SJCRH30 (cell line): ENCODE measurements around the gene MAP3K20. TPM values are rescaled to one million over a fixed set of nuclear protein-coding genes. Genes with fewer than 3 reads are reported as not detected.
"Not testable (repeated sequence)": the region's sequence is repeated elsewhere in the genome, so short reads cannot be mapped to it uniquely, and the experiment has no call there.

ENCODE experiments used
- DNase-seq, 2 experiments: peaks; one replicate each; pipeline ENCODE4 v3.0.0-alpha.2; 2015 to 2020
- H3K27ac ChIP-seq: fragments of 250-450 bp; sonication (Bioruptor Pico); 2 replicates; pipeline ENCODE4 v1.5.1; 2020; ENCODE audit warnings: mild to moderate bottlenecking, moderate library complexity
- H3K27me3 ChIP-seq: fragments of 250-450 bp; sonication (Bioruptor Pico); 2 replicates; pipeline ENCODE4 v1.5.1; 2020; ENCODE audit warnings: mild to moderate bottlenecking, moderate library complexity
- H3K36me3 ChIP-seq: fragments of 250-450 bp; sonication (Bioruptor Pico); 2 replicates; pipeline ENCODE4 v1.5.1; 2020; ENCODE audit warnings: mild to moderate bottlenecking, moderate library complexity
- H3K4me1 ChIP-seq: fragments of 250-450 bp; sonication (Bioruptor Pico); 2 replicates; pipeline ENCODE4 v1.5.1; 2020; ENCODE audit warnings: mild to moderate bottlenecking, moderate library complexity
- H3K4me3 ChIP-seq: fragments of 250-450 bp; sonication (Bioruptor Pico); 2 replicates; pipeline ENCODE4 v1.5.1; 2020; ENCODE audit warnings: mild to moderate bottlenecking, moderate library complexity
- H3K9me3 ChIP-seq: fragments of 250-450 bp; sonication (Bioruptor Pico); replicated peaks from 2 replicates; pipeline ENCODE4 v1.5.1; 2020; ENCODE audit warnings: mild to moderate bottlenecking, moderate library complexity
- total RNA-seq: library from RNA; depleted of rRNA; stranded (reverse); fragments of >200 nt; shearing (Covaris generic); gene quantifications from 2 replicates; pipeline ENCODE4 v1.2.3, GENCODE V29; 2014; rRNA removed

Gene MAP3K20
- total RNA-seq = 30.9 and 34.7 TPM in 2 replicates

GRCh38 chr2:173075781-173076580 is at the start of gene MAP3K20:
TSS of gene MAP3K20 (plus strand) at chr2:173075846. CDS start at chr2:173091032, 15,186 bp downstream.
- Histone ChIP-seq H3K9me3 (no peaks in the 10 kb centered on the region), H3K4me1 (peaks cover 16% of the 10 kb centered on the region), H3K36me3 (no peaks in the 10 kb centered on the region), H3K27me3 (no peaks in the 10 kb centered on the region), H3K4me3 (peak within 1 kb of the TSS; percentile 88), H3K27ac (peak within 1 kb of the TSS; percentile 76)
- peak; percentile 73 to 78 for DNase-seq

GRCh38 chr2:173026479-173026878 is 49.2 kb upstream of the MAP3K20 start:
- H3K4me3 ChIP-seq = no peak overlapping the region
- no peak overlapping the region for H3K27ac ChIP-seq
- H3K27me3 ChIP-seq = no peaks in the 10 kb centered on the region
- no peaks in the 10 kb centered on the region for H3K36me3 ChIP-seq
- DNase-seq = no peak
- H3K4me1 ChIP-seq = 0 out of 2 replicates have a peak, but pooled peaks cover 6% of the 10 kb centered on the region
- no peaks in the 10 kb centered on the region for H3K9me3 ChIP-seq

- no peaks in the 10 kb centered on the region for H3K27me3 ChIP-seq
- H3K4me3 ChIP-seq = no peak overlapping the region
- H3K4me1 ChIP-seq = 0 out of 2 replicates have a peak, but pooled peaks cover 6% of the 10 kb centered on the region
- no peaks in the 10 kb centered on the region for H3K9me3 ChIP-seq
- no peaks in the 10 kb centered on the region for H3K36me3 ChIP-seq
- H3K27ac ChIP-seq = no peak overlapping the region
- peak; percentile 71 to 89 for DNase-seq
Measured at GRCh38 chr2:173027181-173028128, 48.2 kb upstream of the MAP3K20 start.

- no peak for DNase-seq
- Histone ChIP-seq H3K9me3 (no peaks in the 10 kb centered on the region), H3K36me3 (no peaks in the 10 kb centered on the region), H3K4me3 (no peak overlapping the region), H3K4me1 (0 out of 2 replicates have a peak, but pooled peaks cover 6% of the 10 kb centered on the region), H3K27ac (no peak overlapping the region), H3K27me3 (no peaks in the 10 kb centered on the region)
Measured at GRCh38 chr2:173028141-173028540, 47.5 kb upstream of the MAP3K20 start.

GRCh38 chr2:173028671-173029070 is 47.0 kb upstream of the MAP3K20 start:
- Histone ChIP-seq H3K27ac (no peak overlapping the region), H3K9me3 (no peaks in the 10 kb centered on the region), H3K36me3 (no peaks in the 10 kb centered on the region), H3K4me1 (0 out of 2 replicates have a peak, but pooled peaks cover 6% of the 10 kb centered on the region), H3K4me3 (no peak overlapping the region), H3K27me3 (no peaks in the 10 kb centered on the region)
- DNase-seq = no peak

- Histone ChIP-seq H3K36me3 (no peaks in the 10 kb centered on the region), H3K27ac (no peak overlapping the region), H3K27me3 (no peaks in the 10 kb centered on the region), H3K4me1 (0 out of 2 replicates have a peak, but pooled peaks cover 6% of the 10 kb centered on the region), H3K9me3 (no peaks in the 10 kb centered on the region), H3K4me3 (no peak overlapping the region)
- no peak for DNase-seq
Measured at GRCh38 chr2:173030561-173031490, 44.8 kb upstream of the MAP3K20 start.

- DNase-seq = no peak
- Histone ChIP-seq H3K4me1 (0 out of 2 replicates have a peak, but pooled peaks cover 6% of the 10 kb centered on the region), H3K27ac (no peak overlapping the region), H3K27me3 (no peaks in the 10 kb centered on the region), H3K9me3 (no peaks in the 10 kb centered on the region), H3K4me3 (no peak overlapping the region), H3K36me3 (no peaks in the 10 kb centered on the region)
Measured at GRCh38 chr2:173032032-173032431, 43.6 kb upstream of the MAP3K20 start.

GRCh38 chr2:173033084-173033483 is 42.6 kb upstream of the MAP3K20 start:
- no peaks in the 10 kb centered on the region for H3K9me3 ChIP-seq
- no peak overlapping the region for H3K27ac ChIP-seq
- DNase-seq = no peak
- 0 out of 2 replicates have a peak, but pooled peaks cover 2% of the 10 kb centered on the region for H3K4me1 ChIP-seq
- H3K36me3 ChIP-seq = no peaks in the 10 kb centered on the region
- H3K4me3 ChIP-seq = no peak overlapping the region
- H3K27me3 ChIP-seq = no peaks in the 10 kb centered on the region

GRCh38 chr2:173034143-173034542 is 41.5 kb upstream of the MAP3K20 start:
- Histone ChIP-seq H3K36me3 (no peaks in the 10 kb centered on the region), H3K27me3 (no peaks in the 10 kb centered on the region), H3K4me1 (no peaks in the 10 kb centered on the region), H3K4me3 (no peak overlapping the region), H3K27ac (no peak overlapping the region), H3K9me3 (no peaks in the 10 kb centered on the region)
- DNase-seq = no peak

- Histone ChIP-seq H3K4me3 (no peak overlapping the region), H3K27ac (no peak overlapping the region), H3K4me1 (no peaks in the 10 kb centered on the region), H3K27me3 (no peaks in the 10 kb centered on the region), H3K36me3 (no peaks in the 10 kb centered on the region), H3K9me3 (no peaks in the 10 kb centered on the region)
- no peak for DNase-seq
Measured at GRCh38 chr2:173037245-173038120, 38.2 kb upstream of the MAP3K20 start.

- DNase-seq, H3K4me3 ChIP-seq, H3K36me3 ChIP-seq, H3K27me3 ChIP-seq, H3K4me1 ChIP-seq, H3K27ac ChIP-seq, H3K9me3 ChIP-seq: not testable (repeated sequence)
Measured at GRCh38 chr2:173038257-173038656, 37.4 kb upstream of the MAP3K20 start.

- H3K4me1 ChIP-seq = no peaks in the 10 kb centered on the region
- no peaks in the 10 kb centered on the region for H3K27me3 ChIP-seq
- no peaks in the 10 kb centered on the region for H3K9me3 ChIP-seq
- H3K36me3 ChIP-seq = no peaks in the 10 kb centered on the region
- H3K27ac ChIP-seq = no peak overlapping the region
- no peak overlapping the region for H3K4me3 ChIP-seq
- DNase-seq = no peak
Measured at GRCh38 chr2:173040729-173041128, 34.9 kb upstream of the MAP3K20 start.

- H3K27ac ChIP-seq = no peak overlapping the region
- no peaks in the 10 kb centered on the region for H3K9me3 ChIP-seq
- no peaks in the 10 kb centered on the region for H3K36me3 ChIP-seq
- H3K27me3 ChIP-seq = no peaks in the 10 kb centered on the region
- H3K4me1 ChIP-seq = peaks cover 3% of the 10 kb centered on the region
- no peak for DNase-seq
- H3K4me3 ChIP-seq = no peak overlapping the region
Measured at GRCh38 chr2:173043476-173043875, 32.2 kb upstream of the MAP3K20 start.
